HG03175 (cell line): Measurements from ENCODE around the gene IL11.

Experiments
- ATAC-seq: cut with Tn5 transposase; IDR thresholded peaks from one replicate; pipeline ENCODE4 v1.9.1; 2021; ENCODE audit warnings: mild to moderate bottlenecking, moderate library complexity; ENCODE audit not compliant: unreplicated experiment

Gene IL11

GRCh38 chr19:55353803-55354697 lies 16.2 kb downstream of the IL11 start:
- no peak for ATAC-seq

- no peak for ATAC-seq
Measured at GRCh38 chr19:55353356-55353802, 16.9 kb downstream of the IL11 start.

GRCh38 chr19:55352549-55353145 lies 17.6 kb downstream of the IL11 start:
- no peak for ATAC-seq

GRCh38 chr19:55352040-55352439 lies 18.2 kb downstream of the IL11 start:
- no peak for ATAC-seq

GRCh38 chr19:55350620-55351315 lies 19.5 kb downstream of the IL11 start:
- no peak for ATAC-seq

GRCh38 chr19:55348317-55349034 lies 21.8 kb downstream of the IL11 start:
- ATAC-seq = no peak

GRCh38 chr19:55347442-55348009 lies 22.7 kb downstream of the IL11 start:
- no peak for ATAC-seq

GRCh38 chr19:55346725-55347441 lies 23.4 kb downstream of the IL11 start:
- ATAC-seq = no peak

GRCh38 chr19:55345818-55346724 lies 24.2 kb downstream of the IL11 start:
- no peak for ATAC-seq

- no peak for ATAC-seq
Measured at GRCh38 chr19:55345101-55345817, 25.0 kb downstream of the IL11 start.

- no peak for ATAC-seq
Measured at GRCh38 chr19:55344444-55344843, 25.8 kb downstream of the IL11 start.

- no peak for ATAC-seq
Measured at GRCh38 chr19:55341595-55342531, 28.4 kb downstream of the IL11 start.

GRCh38 chr19:55341171-55341588 lies 29.1 kb downstream of the IL11 start:
- no peak for ATAC-seq

- no peak for ATAC-seq
Measured at GRCh38 chr19:55340784-55341147, 29.5 kb downstream of the IL11 start.

- ATAC-seq = no peak
Measured at GRCh38 chr19:55339889-55340783, 30.1 kb downstream of the IL11 start.
